Measurements from ENCODE around the gene MINK1.
"Not testable (repeated sequence)": the region's sequence is repeated elsewhere in the genome, so short reads cannot be mapped to it uniquely, and the experiment has no call there.

The MINK1 gene

DNA sequence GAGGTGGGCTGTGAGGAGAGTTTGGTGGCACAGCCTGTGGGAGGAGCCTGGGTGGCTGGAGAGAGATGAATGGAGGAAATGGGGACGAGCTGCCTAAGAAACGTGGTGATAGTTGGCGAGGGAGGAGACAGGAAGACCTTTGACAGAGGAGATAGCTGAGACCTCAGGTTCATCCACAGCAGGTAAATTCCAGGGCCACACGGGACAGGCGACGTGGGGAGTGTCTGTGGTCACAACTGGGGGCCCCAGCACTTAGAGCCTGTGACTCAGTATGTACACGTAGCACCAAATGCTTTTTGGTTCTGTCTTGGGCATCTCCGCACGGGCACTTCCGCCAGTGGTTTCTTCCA lies 7.7 kb downstream of the MINK1 start:
- H3K4me3 ChIP-seq, result no peak overlapping the region
- peak overlapping the region in 4 of 21 experiments; percentile 10 to 59 (median 22) for H3K27ac ChIP-seq

- H3K27ac ChIP-seq, result no peak overlapping the region
- no peak overlapping the region for H3K4me3 ChIP-seq
Observed at GRCh38 chr17:4842376-4842775, 9.2 kb downstream of the MINK1 start.

DNA sequence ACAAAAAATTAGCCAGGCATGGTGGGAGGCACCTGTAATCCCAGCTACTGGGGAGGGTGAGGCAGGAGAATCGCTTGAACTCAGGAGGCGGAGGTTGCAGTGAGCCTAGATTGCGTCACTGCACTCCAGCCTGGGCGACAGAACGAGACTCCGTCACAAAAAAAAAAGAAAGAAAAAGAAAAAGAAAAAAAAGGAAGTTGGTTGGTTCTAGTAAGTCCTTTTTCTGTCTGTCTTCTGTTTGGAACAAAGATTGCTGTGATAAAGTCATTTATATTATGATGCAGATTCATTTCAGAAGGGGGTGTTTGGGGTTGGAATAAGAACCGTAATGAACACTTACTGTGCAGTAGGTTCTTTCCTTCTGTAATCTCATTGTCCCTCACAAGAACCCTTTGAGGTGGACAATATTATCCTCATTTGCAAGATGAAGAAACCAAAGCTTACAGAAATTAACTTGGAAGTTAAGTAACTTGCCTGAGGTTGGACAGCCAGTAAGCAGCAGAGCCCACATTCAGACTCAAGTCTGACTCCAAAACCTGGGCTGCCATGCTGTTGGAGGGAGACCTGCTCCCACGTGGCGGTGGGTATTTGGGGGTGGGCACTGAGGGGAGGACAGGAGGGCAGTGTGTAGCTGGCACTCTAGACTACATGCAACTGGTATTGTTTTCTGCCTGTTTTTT lies 10.3 kb downstream of the MINK1 start:
- peak overlapping the region in 5 of 21 experiments; percentile 3 to 62 (median 8) for H3K27ac ChIP-seq
- no peak overlapping the region for H3K4me3 ChIP-seq

- no peak overlapping the region for H3K4me3 ChIP-seq
- peak overlapping the region in 3 of 21 experiments; percentile 25 to 33 (median 30) for H3K27ac ChIP-seq
Observed at GRCh38 chr17:4845118-4845517, 12.0 kb downstream of the MINK1 start.

DNA sequence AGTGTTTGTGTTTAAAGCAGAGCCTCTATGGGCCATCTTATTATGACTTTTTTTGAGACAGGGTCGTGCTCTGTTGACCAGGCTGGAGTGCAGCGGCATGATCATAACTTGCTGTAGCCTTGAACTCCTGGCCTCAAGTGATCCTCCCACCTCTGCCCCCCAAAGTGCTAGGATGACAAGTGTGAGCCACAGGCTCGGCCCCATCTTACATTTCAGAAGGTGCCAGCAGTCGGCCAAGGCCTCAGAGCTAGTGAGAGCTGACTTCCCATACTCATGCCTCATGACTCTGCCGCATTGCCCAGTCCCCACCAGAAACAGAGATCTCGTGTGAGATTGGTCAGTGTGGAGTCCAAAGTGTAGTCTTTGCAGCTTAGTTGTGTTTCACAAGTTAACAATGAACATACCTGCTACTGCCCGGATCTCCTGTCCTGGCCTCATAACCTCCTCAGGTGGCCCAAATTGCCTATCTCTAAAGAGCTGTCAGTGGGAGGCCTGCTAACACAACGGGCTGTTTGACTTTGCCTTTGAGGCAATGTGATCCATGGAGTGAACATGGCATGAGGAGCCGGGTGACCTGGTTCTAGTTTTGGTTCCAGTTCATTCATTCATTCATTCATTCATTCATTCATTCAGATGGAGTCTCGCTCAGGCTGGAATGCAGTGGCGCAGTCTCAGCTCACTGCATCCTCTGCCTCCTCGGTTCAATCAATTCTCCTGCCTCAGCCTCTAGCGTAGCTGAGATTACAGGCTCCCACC lies 13.7 kb downstream of the MINK1 start:
- Histone ChIP-seq H3K27ac (peak overlapping the region in 5 of 21 experiments; percentile 44 to 88 (median 79)), H3K4me3 (no peak overlapping the region)

DNA sequence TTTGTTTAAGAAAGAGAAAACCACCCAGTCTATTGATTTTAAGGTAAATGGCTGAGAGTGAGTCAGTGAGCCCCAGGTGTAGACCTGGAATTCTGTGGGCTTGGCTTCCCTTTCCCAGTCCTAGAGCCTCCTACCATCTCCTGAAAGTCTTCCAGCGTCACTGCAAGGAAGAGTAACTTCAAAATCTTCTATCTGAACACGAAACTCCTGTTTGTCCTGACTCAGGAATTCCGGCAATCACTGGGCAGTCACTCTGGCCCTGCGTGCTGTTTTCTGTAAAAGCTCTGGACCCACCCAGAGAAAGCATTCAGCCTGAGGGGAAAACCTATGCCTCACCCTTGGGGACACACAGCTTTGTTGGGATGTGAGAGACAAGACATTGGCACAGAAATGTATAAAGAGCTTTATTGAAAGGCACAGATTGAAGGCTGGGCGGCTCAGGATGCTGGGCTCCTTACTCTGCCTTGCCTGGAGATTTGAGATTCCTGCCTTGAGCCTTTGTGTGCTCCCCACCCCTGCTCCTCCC lies 15.9 kb downstream of the MINK1 start:
- Histone ChIP-seq H3K27ac (peak overlapping the region in 20 of 21 experiments; percentile 8 to 88 (median 74)), H3K4me3 (no peak overlapping the region)

DNA sequence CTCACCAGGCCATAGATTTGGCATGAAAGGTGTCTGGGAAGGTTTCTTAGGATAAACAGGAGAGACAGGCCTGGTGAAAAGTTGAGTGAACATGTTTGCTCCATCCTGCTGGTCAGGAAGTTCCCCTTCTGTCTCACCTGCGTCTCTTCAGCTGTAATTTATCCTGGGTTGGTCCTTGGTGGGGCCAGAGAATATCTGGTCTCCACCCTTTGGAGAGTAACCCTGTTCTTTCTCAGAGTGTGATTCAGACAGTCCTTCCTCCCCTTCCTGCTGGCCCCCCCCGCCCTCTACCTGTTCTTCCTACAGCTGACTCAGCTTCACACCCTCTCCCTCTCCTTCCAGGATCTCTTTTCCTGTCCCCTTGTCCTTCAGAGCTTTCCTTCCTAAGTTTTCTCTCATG lies 17.1 kb downstream of the MINK1 start:
- no peak overlapping the region for H3K4me3 ChIP-seq
- peak overlapping the region in 20 of 21 experiments; percentile 15 to 88 (median 74) for H3K27ac ChIP-seq

DNA sequence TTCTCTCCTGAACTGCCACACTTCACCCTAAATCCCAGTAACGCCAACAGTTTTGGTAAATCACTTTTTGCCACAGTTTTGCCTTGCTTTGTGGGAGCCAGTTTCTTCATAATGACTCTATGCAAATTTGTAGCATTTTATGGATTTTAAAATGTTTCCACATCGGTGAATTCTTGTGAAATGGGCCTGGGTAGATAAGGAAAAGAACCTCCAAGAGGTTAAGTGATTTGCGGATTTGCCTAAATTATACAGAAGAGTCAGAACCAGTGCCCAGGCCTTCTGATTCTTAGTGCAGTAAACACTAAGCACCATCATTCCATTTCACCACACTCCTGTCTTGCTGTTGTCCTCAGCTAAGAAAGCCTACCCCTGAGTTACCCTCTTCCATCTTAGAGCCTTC lies 17.9 kb downstream of the MINK1 start:
- H3K4me3 ChIP-seq, result no peak overlapping the region

GRCh38 chr17:4852567-4853207 lies 19.5 kb downstream of the MINK1 start:
- H3K27ac ChIP-seq, result peak overlapping the region in 10 of 21 experiments; percentile 14 to 81 (median 52)
- no peak overlapping the region for H3K4me3 ChIP-seq

More for the DNA sequence above, 17.9 kb downstream of the MINK1 start:
- peak overlapping the region in 20 of 21 experiments; percentile 15 to 88 (median 72) for H3K27ac ChIP-seq

- peak overlapping the region in 19 of 21 experiments; percentile 48 to 89 (median 79) for H3K27ac ChIP-seq
Observed at GRCh38 chr17:4853208-4853671, 20.1 kb downstream of the MINK1 start.

DNA sequence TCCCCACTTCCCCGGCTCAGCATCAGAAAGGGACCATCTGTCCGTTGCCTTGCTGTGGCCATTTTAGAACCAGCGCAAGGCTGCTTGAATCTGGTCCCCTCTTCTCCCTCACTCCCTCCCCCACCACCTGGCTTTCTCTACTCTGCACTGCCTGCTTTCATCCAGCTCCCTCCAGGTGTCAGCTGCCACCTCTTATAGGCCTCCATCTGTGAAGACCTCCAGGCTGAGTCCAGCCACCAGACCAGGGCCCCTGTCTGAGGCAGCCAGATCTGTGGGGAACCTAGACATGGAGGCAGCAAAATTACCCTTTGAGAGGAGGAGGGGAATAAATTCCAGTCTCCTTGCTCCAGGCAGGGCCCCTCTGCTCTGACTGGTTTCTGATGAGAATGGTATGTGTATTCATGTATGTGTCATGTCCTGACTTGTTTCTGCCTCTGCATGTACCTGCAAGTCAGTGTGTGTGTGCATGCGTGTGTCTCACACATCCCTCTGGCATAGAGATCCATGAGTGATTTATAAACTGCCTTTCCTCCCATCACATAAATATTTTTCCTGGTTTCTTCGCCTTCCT lies 21.1 kb downstream of the MINK1 start:
- no peak overlapping the region for H3K4me3 ChIP-seq
- H3K27ac ChIP-seq, result peak overlapping the region; percentile 7 to 89 (median 77)

More at GRCh38 chr17:4853208-4853671, 20.1 kb downstream of the MINK1 start:
- no peak overlapping the region for H3K4me3 ChIP-seq

- Histone ChIP-seq H3K4me3 (no peak overlapping the region), H3K27ac (peak overlapping the region in 18 of 21 experiments; percentile 5 to 87 (median 68))
Observed at GRCh38 chr17:4856271-4856936, 23.3 kb downstream of the MINK1 start.

- peak overlapping the region in 18 of 21 experiments; percentile 5 to 87 (median 68) for H3K27ac ChIP-seq
Observed at GRCh38 chr17:4856937-4857314, 23.8 kb downstream of the MINK1 start.

DNA sequence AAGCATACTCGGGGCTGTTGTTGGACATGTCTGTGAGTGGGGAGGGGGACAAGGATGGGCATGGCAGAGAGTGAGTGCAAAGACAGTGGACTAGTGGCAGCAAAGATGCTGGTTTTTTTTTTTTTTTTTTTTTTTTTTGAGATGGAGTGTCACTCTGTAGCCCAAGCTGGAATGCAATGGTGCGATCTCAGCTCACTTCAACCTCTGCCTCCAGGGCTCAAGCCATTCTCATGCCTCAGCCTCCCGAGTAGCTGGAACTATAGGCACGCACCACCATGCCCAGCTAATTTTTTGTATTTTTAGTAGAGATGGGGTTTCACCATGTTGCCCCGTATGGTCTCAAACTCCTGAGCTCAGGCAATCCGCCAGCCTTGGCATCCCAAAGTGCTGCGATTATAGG lies 24.2 kb downstream of the MINK1 start:
- not testable (repeated sequence) for H3K4me3 ChIP-seq
- peak overlapping the region in 20 of 21 experiments; percentile 2 to 87 (median 77) for H3K27ac ChIP-seq

More at GRCh38 chr17:4856937-4857314, 23.8 kb downstream of the MINK1 start:
- H3K4me3 ChIP-seq, result no peak overlapping the region

- Histone ChIP-seq H3K27ac (peak overlapping the region in 20 of 21 experiments; percentile 22 to 87 (median 77)), H3K4me3 (peak overlapping the region in 2 of 7 experiments; percentile 13 to 26)
Observed at GRCh38 chr17:4858068-4858881, 25.1 kb downstream of the MINK1 start.

DNA sequence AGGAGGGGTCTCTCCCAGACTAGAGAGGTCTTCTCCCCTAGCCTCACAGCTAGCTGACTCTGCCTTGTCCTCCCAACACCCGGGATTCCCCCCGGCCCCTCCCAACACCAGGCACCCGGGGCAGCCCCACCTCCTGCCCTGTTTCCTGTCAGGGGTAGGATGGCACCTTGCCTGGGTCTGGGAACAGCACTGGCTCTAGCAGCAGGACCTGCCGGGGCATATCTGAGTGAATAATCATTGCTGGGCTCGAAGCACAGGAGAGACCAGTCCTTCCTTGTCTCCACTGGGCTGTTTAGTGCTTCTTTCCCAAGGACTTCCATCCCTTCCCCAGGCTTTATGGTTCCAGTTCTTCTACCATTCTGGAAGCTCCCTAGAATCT lies 25.7 kb downstream of the MINK1 start:
- Histone ChIP-seq H3K4me3 (peak overlapping the region in 6 of 7 experiments; percentile 8 to 40 (median 22)), H3K27ac (peak overlapping the region in 20 of 21 experiments; percentile 59 to 87 (median 78))

GRCh38 chr17:4859816-4860625 lies 26.9 kb downstream of the MINK1 start:
- Histone ChIP-seq H3K27ac (peak overlapping the region in 19 of 21 experiments; percentile 10 to 87 (median 77)), H3K4me3 (peak overlapping the region in 6 of 7 experiments; percentile 8 to 40 (median 22))

All from skin epidermis (tissue), 12 donors.